ENCODE data around the gene NR5A2. TPM values are rescaled to one million over a fixed set of nuclear protein-coding genes. Genes with fewer than 3 reads are reported as not detected.

Gene NR5A2
- total RNA-seq, 1 donor from 2014 or later: not detected

DNA sequence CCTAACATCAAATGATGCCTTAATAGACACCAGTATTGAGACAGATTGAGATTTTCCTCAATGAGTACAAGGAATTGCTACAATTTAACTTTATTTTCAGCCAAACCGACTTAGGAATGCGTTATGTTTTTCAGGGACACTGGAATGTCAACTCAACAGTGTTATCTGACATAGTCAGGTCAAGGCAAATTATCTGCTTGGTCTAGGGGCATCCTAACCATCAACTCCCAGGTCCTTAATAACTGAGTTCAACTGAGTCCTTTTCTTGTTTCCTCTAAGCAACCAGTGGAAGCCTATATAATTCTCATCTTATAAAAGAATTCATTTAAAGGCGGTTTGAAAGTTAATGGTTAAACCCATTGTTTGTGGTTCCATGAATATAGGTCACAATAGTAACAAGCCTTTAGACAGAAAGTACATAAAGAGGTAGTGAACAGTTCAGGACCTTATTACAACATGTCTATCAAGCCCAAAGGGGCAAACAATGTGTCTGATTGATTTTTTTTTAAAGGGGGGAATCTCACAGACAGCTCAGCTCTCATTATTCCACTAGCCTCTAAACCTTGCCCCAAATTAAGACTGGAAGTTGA lies 32.3 kb upstream of the NR5A2 start:
- H3K9ac ChIP-seq: no peak overlapping the region
- no peaks in the 10 kb centered on the region for H3F3A ChIP-seq (ENCODE audit: low read depth)
- no peak overlapping the region for H3K27ac ChIP-seq
- Mint-ChIP-seq H3K27me3 (ENCODE audit: insufficient read depth, low read depth) (no peaks in the 10 kb centered on the region), H3K27ac (no peak overlapping the region), H3K4me1 (no peaks in the 10 kb centered on the region), H3K9me3 (no peaks in the 10 kb centered on the region), H3K36me3 (no peaks in the 10 kb centered on the region), H3K4me3 (no peak overlapping the region)
- H3K27me3 ChIP-seq: no peaks in the 10 kb centered on the region
- DNase-seq (ENCODE audit: low spot score): no peak
- H3K4me3 ChIP-seq: no peak overlapping the region
- no peak overlapping the region for H2AFZ ChIP-seq (replicated peaks)
- H3K4me1 ChIP-seq: no peaks in the 10 kb centered on the region
- H3K9me3 ChIP-seq (ENCODE audit: low read depth): no peaks in the 10 kb centered on the region
- no peaks in the 10 kb centered on the region for H3K36me3 ChIP-seq
- H4K20me1 ChIP-seq (ENCODE audit: low read depth): no peaks in the 10 kb centered on the region
- TF ChIP-seq EZH2phosphoT487 (IDR thresholded peaks at IDR 0.05): no peak
- TF ChIP-seq EZH2 (IDR thresholded peaks at IDR 0.05): no peak
- TF ChIP-seq, protein P1, sequence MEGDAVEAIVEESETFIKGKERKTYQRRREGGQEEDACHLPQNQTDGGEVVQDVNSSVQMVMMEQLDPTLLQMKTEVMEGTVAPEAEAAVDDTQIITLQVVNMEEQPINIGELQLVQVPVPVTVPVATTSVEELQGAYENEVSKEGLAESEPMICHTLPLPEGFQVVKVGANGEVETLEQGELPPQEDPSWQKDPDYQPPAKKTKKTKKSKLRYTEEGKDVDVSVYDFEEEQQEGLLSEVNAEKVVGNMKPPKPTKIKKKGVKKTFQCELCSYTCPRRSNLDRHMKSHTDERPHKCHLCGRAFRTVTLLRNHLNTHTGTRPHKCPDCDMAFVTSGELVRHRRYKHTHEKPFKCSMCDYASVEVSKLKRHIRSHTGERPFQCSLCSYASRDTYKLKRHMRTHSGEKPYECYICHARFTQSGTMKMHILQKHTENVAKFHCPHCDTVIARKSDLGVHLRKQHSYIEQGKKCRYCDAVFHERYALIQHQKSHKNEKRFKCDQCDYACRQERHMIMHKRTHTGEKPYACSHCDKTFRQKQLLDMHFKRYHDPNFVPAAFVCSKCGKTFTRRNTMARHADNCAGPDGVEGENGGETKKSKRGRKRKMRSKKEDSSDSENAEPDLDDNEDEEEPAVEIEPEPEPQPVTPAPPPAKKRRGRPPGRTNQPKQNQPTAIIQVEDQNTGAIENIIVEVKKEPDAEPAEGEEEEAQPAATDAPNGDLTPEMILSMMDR (IDR thresholded peaks at IDR 0.05): no peak
- H3K79me2 ChIP-seq (ENCODE audit: low read depth): no peaks in the 10 kb centered on the region
- no peak overlapping the region for H3K4me2 ChIP-seq

DNA sequence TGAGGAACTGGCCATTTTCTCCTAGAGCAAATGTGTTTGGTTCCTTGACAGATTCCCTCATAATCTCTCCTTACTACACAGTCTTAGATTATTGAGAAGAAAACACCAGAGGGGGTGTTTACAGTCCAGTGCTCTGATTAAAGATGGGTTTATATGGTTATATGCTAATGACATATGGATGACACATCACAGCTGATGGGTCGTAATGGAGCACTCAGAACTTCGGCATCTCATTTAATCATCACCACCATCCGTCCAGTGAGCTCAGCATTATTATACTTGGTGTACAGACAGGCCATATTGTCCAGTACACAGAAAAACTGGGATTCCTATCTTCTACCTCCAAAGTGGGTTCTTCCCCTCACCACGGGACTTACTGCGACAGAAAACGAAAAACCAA lies 22.3 kb upstream of the NR5A2 start:
- no peak overlapping the region for H2AFZ ChIP-seq (replicated peaks)
- peaks cover 2% of the 10 kb centered on the region for H3K27me3 Mint-ChIP-seq (ENCODE audit: insufficient read depth, low read depth)

DNA sequence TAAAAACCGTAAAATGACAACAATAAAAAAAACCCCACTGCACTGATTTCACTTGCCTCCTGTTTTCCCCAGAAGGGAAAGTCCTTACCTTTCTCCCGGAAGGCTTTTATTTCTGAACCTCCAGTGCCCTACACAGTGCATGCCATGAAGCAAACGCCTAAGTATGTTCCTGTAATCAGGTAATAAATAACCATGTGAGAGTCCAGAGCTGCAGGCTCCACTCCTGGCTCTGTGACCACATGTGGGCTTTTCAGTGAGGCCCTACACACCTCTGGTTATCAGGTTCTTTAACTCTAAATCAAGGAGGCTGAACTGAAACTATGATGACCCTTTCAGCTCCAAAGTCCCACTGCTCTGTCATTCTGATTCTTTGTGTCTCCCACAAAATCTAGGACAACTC lies 20.8 kb upstream of the NR5A2 start:
- no peak overlapping the region for H3K4me3 Mint-ChIP-seq
- no peak overlapping the region for H2AFZ ChIP-seq (replicated peaks)
- H3K9me3 ChIP-seq (ENCODE audit: low read depth): no peaks in the 10 kb centered on the region
- peaks cover 2% of the 10 kb centered on the region for H3K27me3 Mint-ChIP-seq (ENCODE audit: insufficient read depth, low read depth)
- no peaks in the 10 kb centered on the region for H3K27me3 ChIP-seq
- H3K27ac Mint-ChIP-seq: no peak overlapping the region
- no peaks in the 10 kb centered on the region for H4K20me1 ChIP-seq (ENCODE audit: low read depth)
- no peaks in the 10 kb centered on the region for H3K4me1 Mint-ChIP-seq
- H3K36me3 Mint-ChIP-seq: no peaks in the 10 kb centered on the region
- H3F3A ChIP-seq (ENCODE audit: low read depth): no peaks in the 10 kb centered on the region
- H3K27ac ChIP-seq: no peak overlapping the region
- DNase-seq (ENCODE audit: low spot score): no peak
- TF ChIP-seq EZH2phosphoT487 (IDR thresholded peaks at IDR 0.05) (no peak), EZH2 (IDR thresholded peaks at IDR 0.05) (no peak)
- TF ChIP-seq, protein P1 (IDR thresholded peaks at IDR 0.05): no peak
- H3K4me1 ChIP-seq: no peaks in the 10 kb centered on the region
- H3K79me2 ChIP-seq (ENCODE audit: low read depth): no peaks in the 10 kb centered on the region
- no peak overlapping the region for H3K9ac ChIP-seq
- H3K4me2 ChIP-seq: no peak overlapping the region
- no peak overlapping the region for H3K4me3 ChIP-seq
- no peaks in the 10 kb centered on the region for H3K9me3 Mint-ChIP-seq
- H3K36me3 ChIP-seq: no peaks in the 10 kb centered on the region

More for the DNA sequence above, 22.3 kb upstream of the NR5A2 start:
- DNase-seq (ENCODE audit: low spot score): no peak
- H3K79me2 ChIP-seq (ENCODE audit: low read depth): no peaks in the 10 kb centered on the region
- H3K27me3 ChIP-seq: no peaks in the 10 kb centered on the region
- Mint-ChIP-seq H3K4me1 (no peaks in the 10 kb centered on the region), H3K27ac (no peak overlapping the region), H3K4me3 (no peak overlapping the region), H3K9me3 (no peaks in the 10 kb centered on the region), H3K36me3 (no peaks in the 10 kb centered on the region)
- no peaks in the 10 kb centered on the region for H4K20me1 ChIP-seq (ENCODE audit: low read depth)
- no peak overlapping the region for H3K9ac ChIP-seq
- H3K4me2 ChIP-seq: no peak overlapping the region
- H3K9me3 ChIP-seq (ENCODE audit: low read depth): no peaks in the 10 kb centered on the region
- no peaks in the 10 kb centered on the region for H3F3A ChIP-seq (ENCODE audit: low read depth)
- H3K4me1 ChIP-seq: no peaks in the 10 kb centered on the region
- H3K4me3 ChIP-seq: no peak overlapping the region
- no peaks in the 10 kb centered on the region for H3K36me3 ChIP-seq
- TF ChIP-seq EZH2 (IDR thresholded peaks at IDR 0.05): no peak
- TF ChIP-seq EZH2phosphoT487 (IDR thresholded peaks at IDR 0.05): no peak
- TF ChIP-seq, protein P1 (IDR thresholded peaks at IDR 0.05): no peak
- no peak overlapping the region for H3K27ac ChIP-seq

Measured in neural progenitor cell (in vitro differentiated cells).